ENCODE results near the gene ZC3H10. TPM values are rescaled to one million over a fixed set of nuclear protein-coding genes. Genes with fewer than 3 reads are reported as not detected.

Gene ZC3H10
- total RNA-seq, 1 experiment from 2014 or later: 11.3 TPM

DNA sequence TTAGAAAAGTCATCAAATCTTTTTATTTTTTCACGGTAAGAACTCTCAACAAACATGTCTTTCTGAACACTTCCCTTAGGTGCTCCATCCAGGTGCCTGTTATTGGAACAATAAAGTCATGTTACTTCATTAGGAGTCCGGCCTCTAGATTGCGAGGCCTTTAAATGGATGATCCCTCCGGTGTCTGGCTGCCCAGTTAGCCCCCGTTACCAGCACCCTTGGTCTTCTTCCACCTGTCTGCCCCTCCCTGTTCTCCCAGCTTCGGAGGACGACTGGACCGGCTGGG, 14.3 kb upstream of the ZC3H10 start (continued):
- TF ChIP-seq ZNF317 (CRISPR knock-in tag; IDR thresholded peaks at IDR 0.05; ENCODE audit: borderline replicate concordance, low read depth): no peak
- TF ChIP-seq, protein P1, sequence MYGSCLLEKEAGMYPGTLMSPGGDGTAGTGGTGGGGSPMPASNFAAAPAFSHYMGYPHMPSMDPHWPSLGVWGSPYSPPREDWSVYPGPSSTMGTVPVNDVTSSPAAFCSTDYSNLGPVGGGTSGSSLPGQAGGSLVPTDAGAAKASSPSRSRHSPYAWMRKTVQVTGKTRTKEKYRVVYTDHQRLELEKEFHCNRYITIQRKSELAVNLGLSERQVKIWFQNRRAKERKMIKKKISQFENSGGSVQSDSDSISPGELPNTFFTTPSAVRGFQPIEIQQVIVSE (CRISPR knock-in tag; IDR thresholded peaks at IDR 0.05; ENCODE audit: borderline replicate concordance): no peak
- no peak for TF ChIP-seq ETV6 (CRISPR knock-in tag; IDR thresholded peaks at IDR 0.05)

DNA sequence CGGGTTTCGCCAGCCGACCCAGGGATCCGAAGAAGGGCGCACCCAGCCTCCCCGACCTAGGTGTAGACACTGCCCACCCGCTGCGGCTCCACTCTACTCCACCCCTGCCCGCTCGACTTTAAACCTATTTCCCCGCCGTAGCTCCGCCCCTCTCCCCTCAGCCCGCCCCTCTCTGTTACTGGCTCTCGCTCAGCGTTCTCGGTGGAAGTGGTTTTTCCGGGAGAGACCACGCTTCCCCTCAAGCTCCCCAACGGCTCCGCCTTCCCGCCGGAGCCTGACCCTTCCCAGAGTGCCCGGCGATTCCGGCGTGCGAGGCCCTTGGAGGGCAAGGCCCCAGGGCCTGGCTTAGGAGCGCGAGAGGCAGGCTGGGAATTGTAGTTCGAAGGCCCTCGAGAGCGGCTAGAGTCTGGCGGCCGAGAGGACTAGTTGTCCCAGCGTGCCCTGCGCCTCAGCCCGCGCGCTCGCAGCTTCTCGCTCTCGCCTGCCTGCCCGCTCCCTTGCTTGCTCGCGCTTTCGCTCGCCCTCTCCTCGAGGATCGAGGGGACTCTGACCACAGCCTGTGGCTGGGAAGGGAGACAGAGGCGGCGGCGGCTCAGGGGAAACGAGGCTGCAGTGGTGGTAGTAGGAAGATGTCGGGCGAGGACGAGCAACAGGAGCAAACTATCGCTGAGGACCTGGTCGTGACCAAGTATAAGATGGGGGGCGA, 13.8 kb upstream of the ZC3H10 start, which contains the start of gene PA2G4:
PA2G4 (plus strand) TSS at position 451 of the 706 bp plus-strand sequence; CDS start at position 630, 179 bp downstream.
- no peaks in the 10 kb centered on the region for H3K27me3 Mint-ChIP-seq (ENCODE audit: low read depth)
- ATAC-seq: peak; percentile 98
- TF ChIP-seq SMAD4 (CRISPR knock-in tag; IDR thresholded peaks at IDR 0.05): no peak
- peak; percentile 91 for TF ChIP-seq TP53 (CRISPR knock-in tag; IDR thresholded peaks at IDR 0.05)
- no peak for TF ChIP-seq ZNF671 (CRISPR knock-in tag; IDR thresholded peaks at IDR 0.05)
- TF ChIP-seq, protein P2, sequence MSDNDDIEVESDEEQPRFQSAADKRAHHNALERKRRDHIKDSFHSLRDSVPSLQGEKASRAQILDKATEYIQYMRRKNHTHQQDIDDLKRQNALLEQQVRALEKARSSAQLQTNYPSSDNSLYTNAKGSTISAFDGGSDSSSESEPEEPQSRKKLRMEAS (CRISPR knock-in tag; IDR thresholded peaks at IDR 0.05): peak; percentile 94; the same call in 1 of the 2 replicates
- TF ChIP-seq, protein P3, sequence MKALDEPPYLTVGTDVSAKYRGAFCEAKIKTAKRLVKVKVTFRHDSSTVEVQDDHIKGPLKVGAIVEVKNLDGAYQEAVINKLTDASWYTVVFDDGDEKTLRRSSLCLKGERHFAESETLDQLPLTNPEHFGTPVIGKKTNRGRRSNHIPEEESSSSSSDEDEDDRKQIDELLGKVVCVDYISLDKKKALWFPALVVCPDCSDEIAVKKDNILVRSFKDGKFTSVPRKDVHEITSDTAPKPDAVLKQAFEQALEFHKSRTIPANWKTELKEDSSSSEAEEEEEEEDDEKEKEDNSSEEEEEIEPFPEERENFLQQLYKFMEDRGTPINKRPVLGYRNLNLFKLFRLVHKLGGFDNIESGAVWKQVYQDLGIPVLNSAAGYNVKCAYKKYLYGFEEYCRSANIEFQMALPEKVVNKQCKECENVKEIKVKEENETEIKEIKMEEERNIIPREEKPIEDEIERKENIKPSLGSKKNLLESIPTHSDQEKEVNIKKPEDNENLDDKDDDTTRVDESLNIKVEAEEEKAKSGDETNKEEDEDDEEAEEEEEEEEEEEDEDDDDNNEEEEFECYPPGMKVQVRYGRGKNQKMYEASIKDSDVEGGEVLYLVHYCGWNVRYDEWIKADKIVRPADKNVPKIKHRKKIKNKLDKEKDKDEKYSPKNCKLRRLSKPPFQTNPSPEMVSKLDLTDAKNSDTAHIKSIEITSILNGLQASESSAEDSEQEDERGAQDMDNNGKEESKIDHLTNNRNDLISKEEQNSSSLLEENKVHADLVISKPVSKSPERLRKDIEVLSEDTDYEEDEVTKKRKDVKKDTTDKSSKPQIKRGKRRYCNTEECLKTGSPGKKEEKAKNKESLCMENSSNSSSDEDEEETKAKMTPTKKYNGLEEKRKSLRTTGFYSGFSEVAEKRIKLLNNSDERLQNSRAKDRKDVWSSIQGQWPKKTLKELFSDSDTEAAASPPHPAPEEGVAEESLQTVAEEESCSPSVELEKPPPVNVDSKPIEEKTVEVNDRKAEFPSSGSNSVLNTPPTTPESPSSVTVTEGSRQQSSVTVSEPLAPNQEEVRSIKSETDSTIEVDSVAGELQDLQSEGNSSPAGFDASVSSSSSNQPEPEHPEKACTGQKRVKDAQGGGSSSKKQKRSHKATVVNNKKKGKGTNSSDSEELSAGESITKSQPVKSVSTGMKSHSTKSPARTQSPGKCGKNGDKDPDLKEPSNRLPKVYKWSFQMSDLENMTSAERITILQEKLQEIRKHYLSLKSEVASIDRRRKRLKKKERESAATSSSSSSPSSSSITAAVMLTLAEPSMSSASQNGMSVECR (CRISPR knock-in tag; IDR thresholded peaks at IDR 0.05; ENCODE audit: borderline replicate concordance): peak; percentile 86; the same call in 1 of the 2 replicates
- TF ChIP-seq RELA (CRISPR knock-in tag; IDR thresholded peaks at IDR 0.05; ENCODE audit: borderline replicate concordance): no peak
- TF ChIP-seq, protein P4, sequence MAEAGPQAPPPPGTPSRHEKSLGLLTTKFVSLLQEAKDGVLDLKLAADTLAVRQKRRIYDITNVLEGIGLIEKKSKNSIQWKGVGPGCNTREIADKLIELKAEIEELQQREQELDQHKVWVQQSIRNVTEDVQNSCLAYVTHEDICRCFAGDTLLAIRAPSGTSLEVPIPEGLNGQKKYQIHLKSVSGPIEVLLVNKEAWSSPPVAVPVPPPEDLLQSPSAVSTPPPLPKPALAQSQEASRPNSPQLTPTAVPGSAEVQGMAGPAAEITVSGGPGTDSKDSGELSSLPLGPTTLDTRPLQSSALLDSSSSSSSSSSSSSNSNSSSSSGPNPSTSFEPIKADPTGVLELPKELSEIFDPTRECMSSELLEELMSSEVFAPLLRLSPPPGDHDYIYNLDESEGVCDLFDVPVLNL (CRISPR knock-in tag; IDR thresholded peaks at IDR 0.05; ENCODE audit: borderline replicate concordance, low read depth): peak; percentile 76; the same call in 1 of the 2 replicates
- TF ChIP-seq, protein P5, sequence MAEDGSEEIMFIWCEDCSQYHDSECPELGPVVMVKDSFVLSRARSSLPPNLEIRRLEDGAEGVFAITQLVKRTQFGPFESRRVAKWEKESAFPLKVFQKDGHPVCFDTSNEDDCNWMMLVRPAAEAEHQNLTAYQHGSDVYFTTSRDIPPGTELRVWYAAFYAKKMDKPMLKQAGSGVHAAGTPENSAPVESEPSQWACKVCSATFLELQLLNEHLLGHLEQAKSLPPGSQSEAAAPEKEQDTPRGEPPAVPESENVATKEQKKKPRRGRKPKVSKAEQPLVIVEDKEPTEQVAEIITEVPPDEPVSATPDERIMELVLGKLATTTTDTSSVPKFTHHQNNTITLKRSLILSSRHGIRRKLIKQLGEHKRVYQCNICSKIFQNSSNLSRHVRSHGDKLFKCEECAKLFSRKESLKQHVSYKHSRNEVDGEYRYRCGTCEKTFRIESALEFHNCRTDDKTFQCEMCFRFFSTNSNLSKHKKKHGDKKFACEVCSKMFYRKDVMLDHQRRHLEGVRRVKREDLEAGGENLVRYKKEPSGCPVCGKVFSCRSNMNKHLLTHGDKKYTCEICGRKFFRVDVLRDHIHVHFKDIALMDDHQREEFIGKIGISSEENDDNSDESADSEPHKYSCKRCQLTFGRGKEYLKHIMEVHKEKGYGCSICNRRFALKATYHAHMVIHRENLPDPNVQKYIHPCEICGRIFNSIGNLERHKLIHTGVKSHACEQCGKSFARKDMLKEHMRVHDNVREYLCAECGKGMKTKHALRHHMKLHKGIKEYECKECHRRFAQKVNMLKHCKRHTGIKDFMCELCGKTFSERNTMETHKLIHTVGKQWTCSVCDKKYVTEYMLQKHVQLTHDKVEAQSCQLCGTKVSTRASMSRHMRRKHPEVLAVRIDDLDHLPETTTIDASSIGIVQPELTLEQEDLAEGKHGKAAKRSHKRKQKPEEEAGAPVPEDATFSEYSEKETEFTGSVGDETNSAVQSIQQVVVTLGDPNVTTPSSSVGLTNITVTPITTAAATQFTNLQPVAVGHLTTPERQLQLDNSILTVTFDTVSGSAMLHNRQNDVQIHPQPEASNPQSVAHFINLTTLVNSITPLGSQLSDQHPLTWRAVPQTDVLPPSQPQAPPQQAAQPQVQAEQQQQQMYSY (CRISPR knock-in tag; IDR thresholded peaks at IDR 0.05): no peak
- TF ChIP-seq, protein P6, sequence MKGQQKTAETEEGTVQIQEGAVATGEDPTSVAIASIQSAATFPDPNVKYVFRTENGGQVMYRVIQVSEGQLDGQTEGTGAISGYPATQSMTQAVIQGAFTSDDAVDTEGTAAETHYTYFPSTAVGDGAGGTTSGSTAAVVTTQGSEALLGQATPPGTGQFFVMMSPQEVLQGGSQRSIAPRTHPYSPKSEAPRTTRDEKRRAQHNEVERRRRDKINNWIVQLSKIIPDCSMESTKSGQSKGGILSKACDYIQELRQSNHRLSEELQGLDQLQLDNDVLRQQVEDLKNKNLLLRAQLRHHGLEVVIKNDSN (CRISPR knock-in tag; IDR thresholded peaks at IDR 0.05): no peak
- peak; percentile 77 for TF ChIP-seq SP1 (CRISPR knock-in tag; conservative IDR thresholded peaks at IDR 0.05)
- peak; percentile 87 for TF ChIP-seq SMAD3 (CRISPR knock-in tag; IDR thresholded peaks at IDR 0.05; ENCODE audit: borderline replicate concordance)
- TF ChIP-seq, protein P7, sequence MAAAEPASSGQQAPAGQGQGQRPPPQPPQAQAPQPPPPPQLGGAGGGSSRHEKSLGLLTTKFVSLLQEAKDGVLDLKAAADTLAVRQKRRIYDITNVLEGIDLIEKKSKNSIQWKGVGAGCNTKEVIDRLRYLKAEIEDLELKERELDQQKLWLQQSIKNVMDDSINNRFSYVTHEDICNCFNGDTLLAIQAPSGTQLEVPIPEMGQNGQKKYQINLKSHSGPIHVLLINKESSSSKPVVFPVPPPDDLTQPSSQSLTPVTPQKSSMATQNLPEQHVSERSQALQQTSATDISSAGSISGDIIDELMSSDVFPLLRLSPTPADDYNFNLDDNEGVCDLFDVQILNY (CRISPR knock-in tag; IDR thresholded peaks at IDR 0.05): peak; percentile 92
- TF ChIP-seq ZNF138 (CRISPR knock-in tag; conservative IDR thresholded peaks at IDR 0.05): 0 out of 2 replicates have a peak, but pooled peaks have one; percentile 33
- no peak for TF ChIP-seq TEAD4 (CRISPR knock-in tag; IDR thresholded peaks at IDR 0.05)
- TF ChIP-seq ZNF423 (CRISPR knock-in tag; IDR thresholded peaks at IDR 0.05): peak; percentile 47; the same call in 1 of the 2 replicates
- TF ChIP-seq, protein P8, sequence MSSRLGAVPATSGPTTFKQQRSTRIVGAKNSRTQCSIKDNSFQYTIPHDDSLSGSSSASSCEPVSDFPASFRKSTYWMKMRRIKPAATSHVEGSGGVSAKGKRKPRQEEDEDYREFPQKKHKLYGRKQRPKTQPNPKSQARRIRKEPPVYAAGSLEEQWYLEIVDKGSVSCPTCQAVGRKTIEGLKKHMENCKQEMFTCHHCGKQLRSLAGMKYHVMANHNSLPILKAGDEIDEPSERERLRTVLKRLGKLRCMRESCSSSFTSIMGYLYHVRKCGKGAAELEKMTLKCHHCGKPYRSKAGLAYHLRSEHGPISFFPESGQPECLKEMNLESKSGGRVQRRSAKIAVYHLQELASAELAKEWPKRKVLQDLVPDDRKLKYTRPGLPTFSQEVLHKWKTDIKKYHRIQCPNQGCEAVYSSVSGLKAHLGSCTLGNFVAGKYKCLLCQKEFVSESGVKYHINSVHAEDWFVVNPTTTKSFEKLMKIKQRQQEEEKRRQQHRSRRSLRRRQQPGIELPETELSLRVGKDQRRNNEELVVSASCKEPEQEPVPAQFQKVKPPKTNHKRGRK (CRISPR knock-in tag; IDR thresholded peaks at IDR 0.05; ENCODE audit: borderline replicate concordance): peak; percentile 62; the same call in 1 of the 2 replicates
- TF ChIP-seq FOXK1 (CRISPR knock-in tag; IDR thresholded peaks at IDR 0.05): peak; percentile 56
- peak; percentile 72; the same call in 1 of the 2 replicates for TF ChIP-seq FOXP1 (CRISPR knock-in tag; IDR thresholded peaks at IDR 0.05; ENCODE audit: borderline replicate concordance)

More for the DNA sequence above, 13.8 kb upstream of the ZC3H10 start, which contains the start of gene PA2G4:
- DNase-seq (ENCODE audit: low spot score): peak; percentile 98
- H3K4me3 Mint-ChIP-seq: peak within 1 kb of the TSS; percentile 90
- peaks cover 62% of the 10 kb centered on the region for H3K36me3 Mint-ChIP-seq
- peak within 1 kb of the TSS; percentile 99 for H3K27ac Mint-ChIP-seq
- H3K4me1 Mint-ChIP-seq: peaks cover 24% of the 10 kb centered on the region
- no peaks in the 10 kb centered on the region for H3K9me3 Mint-ChIP-seq
- POLR2A ChIA-PET: interaction anchor here (0.5 to 2.2 kb wide), 25 partner anchors 9 to 374 kb away, joined by 3 to 34 read pairs (median 5); partner anchors contain the start of genes ANKRD52, CNPY2, ERBB3 and ESYT1
- CTCF ChIA-PET: interaction anchor here (0.5 to 2.2 kb wide), 25 partner anchors 10 to 532 kb away, joined by 3 to 36 read pairs (median 6); partner anchors contain the start of genes ANKRD52, CNPY2, ERBB3 and ESYT1

Measured in WTC11 (cell line).